IMR-90 (cell line): ENCODE measurements around the gene C12orf75. TPM values are rescaled to one million over a fixed set of nuclear protein-coding genes. Genes with fewer than 3 reads are reported as not detected.

ENCODE experiments used
- ATAC-seq: fragments of 200-7000 bp; cut with Tn5 transposase; 2 replicates; pipeline ENCODE4 v1.9.1; 2020; ENCODE audit warnings: low read depth, mild to moderate bottlenecking, moderate library complexity
- BruUV-seq: library from RNA; stranded (reverse); fragments of 400-500 nt; replicated peaks from 2 replicates; lab custom pipeline; 2021; lab: Mats Ljungman, UMichigan
- CTCF ChIA-PET: fragments of 300-600 bp; formaldehyde crosslinking; extraction: SDS; loops from one replicate; lab custom pipeline; 2021; ENCODE audit warnings: antibody characterized with exemption; lab: Yijun Ruan, JAX
- POLR2A ChIA-PET: fragments of 300-600 bp; sonication (Branson Sonifier 250); formaldehyde crosslinking; loops from one replicate; lab custom pipeline; 2022; ENCODE audit warnings: antibody characterized with exemption; ENCODE audit not compliant: unreplicated experiment; lab: Charles Lee
- DNase-seq: peaks from one replicate; pipeline ENCODE4 v3.0.0; 2013
- H2AFZ ChIP-seq: replicated peaks from 2 replicates; pipeline ENCODE3; 2013; ENCODE audit warnings: low read length, mild to moderate bottlenecking; ENCODE audit not compliant: poor library complexity
- H2AK5ac ChIP-seq: 2 replicates; pipeline ENCODE4 v1.6.1; 2013; ENCODE audit warnings: low read depth, low read length, inconsistent platforms
- H2AK9ac ChIP-seq: replicated peaks from 2 replicates; pipeline ENCODE3; 2013; ENCODE audit warnings: mild to moderate bottlenecking, low read depth, low read length, moderate library complexity; ENCODE audit not compliant: poor library complexity
- H2BK120ac ChIP-seq: 2 replicates; pipeline ENCODE4 v1.6.1; 2013; ENCODE audit warnings: low read depth, low read length, inconsistent platforms
- H2BK15ac ChIP-seq: 3 replicates; pipeline ENCODE4 v1.6.1; 2013; ENCODE audit warnings: low read depth, low read length, inconsistent platforms
- H2BK20ac ChIP-seq: 2 replicates; pipeline ENCODE4 v1.6.1; 2013; ENCODE audit warnings: low read depth, mild to moderate bottlenecking, inconsistent platforms, low read length, moderate library complexity
- H2BK5ac ChIP-seq: 2 replicates; pipeline ENCODE4 v1.6.1; 2013; ENCODE audit warnings: mild to moderate bottlenecking, low read depth, low read length, inconsistent platforms; ENCODE audit not compliant: poor library complexity, severe bottlenecking
- H3K14ac ChIP-seq: replicated peaks from 2 replicates; pipeline ENCODE4 v1.6.1; 2013; ENCODE audit warnings: low read depth, low read length, inconsistent platforms
- H3K18ac ChIP-seq: 2 replicates; pipeline ENCODE4 v1.6.1; 2013; ENCODE audit warnings: low read depth, low read length, control low read depth
- H3K23ac ChIP-seq: 2 replicates; pipeline ENCODE4 v1.6.1; 2013; ENCODE audit warnings: low read depth, low read length, inconsistent platforms
- H3K27ac ChIP-seq: 2 replicates; pipeline ENCODE4 v1.5.1; 2013; ENCODE audit warnings: mild to moderate bottlenecking, control low read depth, low read length; ENCODE audit not compliant: insufficient read depth
- H3K27me3 ChIP-seq: 2 replicates; pipeline ENCODE4 v1.6.1; 2013; ENCODE audit warnings: low read length; ENCODE audit not compliant: control insufficient read depth, insufficient read depth
- H3K36me3 ChIP-seq: 2 replicates; pipeline ENCODE4 v1.6.1; 2013; ENCODE audit warnings: low read length, mixed read lengths; ENCODE audit not compliant: control insufficient read depth, insufficient read depth
- H3K4ac ChIP-seq: 2 replicates; pipeline ENCODE4 v1.6.1; 2013; ENCODE audit warnings: low read depth, low read length, inconsistent platforms
- H3K4me1 ChIP-seq: 2 replicates; pipeline ENCODE4 v1.6.1; 2013; ENCODE audit warnings: low read length, mixed read lengths; ENCODE audit not compliant: control insufficient read depth, insufficient read depth
- H3K4me2 ChIP-seq: 2 replicates; pipeline ENCODE4 v1.6.1; 2013; ENCODE audit warnings: low read depth, mild to moderate bottlenecking, control low read depth, low read length, moderate library complexity
- H3K4me3 ChIP-seq: 2 replicates; pipeline ENCODE4 v1.5.1; 2013; ENCODE audit warnings: low read depth, mild to moderate bottlenecking, control low read depth, low read length, moderate library complexity; ENCODE audit not compliant: insufficient read depth
- H3K56ac ChIP-seq: 2 replicates; pipeline ENCODE4 v1.6.1; 2013; ENCODE audit warnings: low read length, inconsistent platforms; ENCODE audit not compliant: insufficient read depth; ENCODE audit errors: extremely low read depth
- H3K79me1 ChIP-seq, 2 experiments: 2 replicates each; pipeline ENCODE4 v1.6.1; 2013; ENCODE audit warnings: low read length in 2 of 2, inconsistent platforms in 1 of 2, low read depth in 1 of 2
- H3K9ac ChIP-seq: 2 replicates; pipeline ENCODE4 v1.6.1; 2013; ENCODE audit warnings: low read depth, low read length, control low read depth
- H3K9me1 ChIP-seq: 2 replicates; pipeline ENCODE4 v1.6.1; 2013; ENCODE audit warnings: low read length, inconsistent platforms; ENCODE audit not compliant: insufficient read depth
- H3K9me3 ChIP-seq: 2 replicates; pipeline ENCODE4 v1.6.1; 2013; ENCODE audit warnings: low read length; ENCODE audit not compliant: control insufficient read depth, insufficient read depth
- H4K20me1 ChIP-seq: 2 replicates; pipeline ENCODE4 v1.6.1; 2013; ENCODE audit warnings: low read length, inconsistent platforms; ENCODE audit not compliant: insufficient read depth
- H4K5ac ChIP-seq: 2 replicates; pipeline ENCODE4 v1.6.1; 2013; ENCODE audit warnings: mild to moderate bottlenecking, low read depth, low read length, control low read depth
- H4K8ac ChIP-seq, 2 experiments: 2 replicates each; pipeline ENCODE4 v1.6.1; 2013; ENCODE audit warnings: low read depth in 2 of 2, low read length in 2 of 2, control low read depth in 1 of 2, inconsistent platforms in 1 of 2
- H4K91ac ChIP-seq: 2 replicates; pipeline ENCODE4 v1.6.1; 2013; ENCODE audit warnings: low read depth, low read length, inconsistent platforms; ENCODE audit not compliant: insufficient read depth
- BHLHE40 ChIP-seq: fragments of 150-350 bp; IDR thresholded peaks from 2 replicates; pipeline ENCODE4 v1.6.1; 2016; ENCODE audit warnings: mild to moderate bottlenecking, low read depth, low read length
- CEBPB ChIP-seq: IDR thresholded peaks from 2 replicates; pipeline ENCODE4 v1.6.1; 2012; ENCODE audit warnings: low read depth, low read length, improper control_type of control experiment
- CHD1 ChIP-seq: IDR thresholded peaks from 2 replicates; pipeline ENCODE4 v1.6.1; 2012; ENCODE audit warnings: low read depth, low read length, improper control_type of control experiment
- CTCF ChIP-seq: conservative IDR thresholded peaks from 2 replicates; pipeline ENCODE4 v1.5.1; 2012; ENCODE audit warnings: mild to moderate bottlenecking, low read depth, low read length, improper control_type of control experiment
- ELK1 ChIP-seq: fragments of 150-350 bp; IDR thresholded peaks from 2 replicates; pipeline ENCODE4 v1.6.1; 2016; ENCODE audit warnings: low read depth, mild to moderate bottlenecking, low read length, moderate library complexity, borderline replicate concordance
- FOS ChIP-seq: fragments of 150-350 bp; IDR thresholded peaks from 2 replicates; pipeline ENCODE4 v1.6.1; 2016; ENCODE audit warnings: low read depth, low read length
- MAFK ChIP-seq: IDR thresholded peaks from 2 replicates; pipeline ENCODE4 v1.6.1; 2012; ENCODE audit warnings: low read depth, low read length, improper control_type of control experiment
- MXI1 ChIP-seq: IDR thresholded peaks from 2 replicates; pipeline ENCODE4 v1.6.1; 2012; ENCODE audit warnings: low read depth, mild to moderate bottlenecking, low read length, moderate library complexity, borderline replicate concordance
- NFE2L2 ChIP-seq: fragments of 150-350 bp; IDR thresholded peaks from 2 replicates; pipeline ENCODE4 v1.6.1; 2016; ENCODE audit warnings: low read depth, mild to moderate bottlenecking, low read length
- POLR2A ChIP-seq: IDR thresholded peaks from 2 replicates; pipeline ENCODE4 v1.6.1; 2012; ENCODE audit warnings: mild to moderate bottlenecking, low read depth, low read length
- RAD21 ChIP-seq: IDR thresholded peaks from 2 replicates; pipeline ENCODE4 v1.6.1; 2012; ENCODE audit warnings: low read length, improper control_type of control experiment
- RCOR1 ChIP-seq: IDR thresholded peaks from 2 replicates; pipeline ENCODE4 v1.6.1; 2012; ENCODE audit warnings: mild to moderate bottlenecking, low read length, improper control_type of control experiment; ENCODE audit not compliant: insufficient replicate concordance
- RFX5 ChIP-seq: IDR thresholded peaks from 2 replicates; pipeline ENCODE4 v1.8.0; 2012; ENCODE audit warnings: low read depth, mild to moderate bottlenecking, low read length, moderate library complexity
- SMC3 ChIP-seq: fragments of 150-350 bp; IDR thresholded peaks from 2 replicates; pipeline ENCODE4 v1.6.1; 2016; ENCODE audit warnings: low read depth, mild to moderate bottlenecking, antibody characterized with exemption, low read length, moderate library complexity
- USF2 ChIP-seq: fragments of 150-350 bp; IDR thresholded peaks from 2 replicates; pipeline ENCODE4 v1.6.1; 2017; ENCODE audit warnings: mild to moderate bottlenecking, antibody characterized with exemption, low read length, low read depth
- WGBS, 2 experiments: methylation state at CpG; one replicate each; pipeline versions ENCODE4 v1.1.5 to v1.1.7; 2013; ENCODE audit warnings: missing lambda C conversion rate in 2 of 2; ENCODE audit not compliant: insufficient read length in 1 of 2; ENCODE audit errors: extremely low coverage in 2 of 2; 5-methylcytosine and 5-hydroxymethylcytosine counted together
- dilution Hi-C: fragments of 300-500 bp; cut with HindIII; formaldehyde crosslinking; loops from one replicate; pipeline ENCODE4 v1.14.3; 2018; ENCODE audit warnings: low sequenced_read_pairs; ENCODE audit not compliant: unreplicated experiment
- in situ Hi-C: fragments of 300-500 bp; cut with MboI; formaldehyde crosslinking; loops from 3 replicates; pipeline ENCODE4 v1.14.3; 2019; ENCODE audit warnings: low sequenced_read_pairs, inconsistent platforms, mixed read lengths
- intact Hi-C: fragments of 100-400 bp; cut with micrococcal nuclease; formaldehyde crosslinking; loops from 2 replicates; pipeline ENCODE4 v1.10.0; 2022
- polyA plus RNA-seq, 3 experiments: library from polyadenylated mRNA; depleted of rRNA; stranded (reverse); fragments of >200 nt; gene quantifications; 2 replicates each; pipeline ENCODE4 v1.2.3, GENCODE V29; 2012; ENCODE audit warnings: low replicate concordance in 1 of 3
- total RNA-seq: library from RNA; depleted of rRNA; stranded (reverse); fragments of >200 nt; gene quantifications from 2 replicates; pipeline ENCODE4 v1.2.3, GENCODE V29; 2012

C12orf75 gene
- total and polyA plus RNA-seq, 2 of the 4 experiments (the other 2 are of a cell fraction) = 145 to 278 TPM

GRCh38 chr12:105384220-105384619, 53.7 kb downstream of the C12orf75 start:
- no peak overlapping the region for H3K4me2 ChIP-seq
- peaks cover 3% of the 10 kb centered on the region; the same call in 1 of the 2 replicates for H4K20me1 ChIP-seq
- dilution Hi-C loops (no loop called here), intact Hi-C loops (loop anchor here (5.0 kb wide), 1 partner anchor 217 kb away; no protein-coding TSS in a partner anchor), in situ Hi-C loops (loop anchor here (25.0 kb wide), 1 partner anchor 172 kb away; no protein-coding TSS in a partner anchor)
- H4K8ac ChIP-seq = no peak overlapping the region
- H3K79me1 ChIP-seq = peaks cover 0 to 35% of the 10 kb centered on the region in 2 experiments; a peak in 3 of 4 replicates
- no peak overlapping the region for H2AFZ ChIP-seq
- no peak overlapping the region for H2BK20ac ChIP-seq
- no peak overlapping the region for H2BK15ac ChIP-seq
- H4K91ac ChIP-seq = no peak overlapping the region
- ATAC-seq (no peak), DNase-seq (no peak)
- H2AK5ac ChIP-seq = peak overlapping the region; percentile 61; the same call in 1 of the 2 replicates
- H3K9me3 ChIP-seq = no peaks in the 10 kb centered on the region
- H3K9me1 ChIP-seq = peaks cover 30% of the 10 kb centered on the region
- no peak overlapping the region for H2BK120ac ChIP-seq
- no peak overlapping the region for H2BK5ac ChIP-seq
- no TSS peak for BruUV-seq
- H3K56ac ChIP-seq = no peak overlapping the region
- H3K4me3 ChIP-seq = no peak overlapping the region
- H3K27me3 ChIP-seq = no peaks in the 10 kb centered on the region
- H3K14ac ChIP-seq = no peak overlapping the region
- TF ChIP-seq CTCF (no peak), USF2 (no peak), MAFK (no peak), FOS (no peak), POLR2A (no peak), RFX5 (no peak), NFE2L2 (no peak), CHD1 (no peak), CEBPB (no peak), RAD21 (no peak), MXI1 (no peak), SMC3 (no peak), ELK1 (no peak), RCOR1 (no peak), BHLHE40 (no peak)
- no peak overlapping the region for H3K9ac ChIP-seq
- H3K18ac ChIP-seq = no peak overlapping the region
- H3K4me1 ChIP-seq = peaks cover 9% of the 10 kb centered on the region
- POLR2A ChIA-PET = no interaction called here
- no peak overlapping the region for H4K5ac ChIP-seq
- H3K4ac ChIP-seq = no peak overlapping the region
- no peak overlapping the region for H3K23ac ChIP-seq
- WGBS, 2 experiments = no CpG with 5 or more reads among the region's 6 CpGs
- H3K36me3 ChIP-seq = no peaks in the 10 kb centered on the region; the same call in 1 of the 2 replicates
- H3K27ac ChIP-seq = no peak overlapping the region
- CTCF ChIA-PET = interaction anchor here (0.7 to 1.3 kb wide), 2 partner anchors 110 to 151 kb away, joined by 3 read pairs; no protein-coding TSS in a partner anchor
- no peak overlapping the region for H2AK9ac ChIP-seq
